UCSD-AML1 (cell line): ENCODE data around the gene FAM9C.
"Not testable (repeated sequence)": the region's sequence is repeated elsewhere in the genome, so short reads cannot be mapped to it uniquely, and the experiment has no call there.

Experiments
- DNase-seq: peaks from one replicate; lab custom pipeline; 2025; ENCODE audit not compliant: unreplicated experiment; lab: John Stamatoyannopoulos, UW

FAM9C gene

GRCh38 chrX:13076176-13076961 lies 31.9 kb upstream of the FAM9C start:
- DNase-seq = no peak

- DNase-seq = no peak
Observed at GRCh38 chrX:13074297-13075262, 30.2 kb upstream of the FAM9C start.

GRCh38 chrX:13069771-13070416 lies 25.5 kb upstream of the FAM9C start:
- DNase-seq = no peak

GRCh38 chrX:13068651-13069050 lies 24.2 kb upstream of the FAM9C start:
- DNase-seq = no peak

GRCh38 chrX:13067773-13068172 lies 23.4 kb upstream of the FAM9C start:
- DNase-seq = no peak

GRCh38 chrX:13066391-13066790 lies 22.0 kb upstream of the FAM9C start:
- no peak for DNase-seq

- DNase-seq = no peak
Observed at GRCh38 chrX:13064599-13065143, 20.3 kb upstream of the FAM9C start.

GRCh38 chrX:13063124-13063523 lies 18.7 kb upstream of the FAM9C start:
- not testable (repeated sequence) for DNase-seq

- not testable (repeated sequence) for DNase-seq
Observed at GRCh38 chrX:13062331-13062730, 17.9 kb upstream of the FAM9C start.

GRCh38 chrX:13061215-13061708 lies 16.8 kb upstream of the FAM9C start:
- DNase-seq = not testable (repeated sequence)

GRCh38 chrX:13059637-13060499 lies 15.4 kb upstream of the FAM9C start:
- DNase-seq = no peak

- no peak for DNase-seq
Observed at GRCh38 chrX:13055486-13055885, 11.1 kb upstream of the FAM9C start.

GRCh38 chrX:13053171-13053570 lies 8.8 kb upstream of the FAM9C start:
- DNase-seq = no peak

- DNase-seq = no peak
Observed at GRCh38 chrX:13051529-13052172, 7.2 kb upstream of the FAM9C start.

- DNase-seq = no peak
Observed at GRCh38 chrX:13051167-13051528, 6.7 kb upstream of the FAM9C start.

GRCh38 chrX:13050151-13050550 lies 5.7 kb upstream of the FAM9C start:
- no peak for DNase-seq

GRCh38 chrX:13048280-13048679 lies 3.9 kb upstream of the FAM9C start:
- no peak for DNase-seq

GRCh38 chrX:13047759-13048158 lies 3.3 kb upstream of the FAM9C start:
- no peak for DNase-seq

GRCh38 chrX:13046141-13046855 lies 1.9 kb upstream of the FAM9C start:
- DNase-seq = no peak
